Gastrocnemius medialis (tissue), 4 donors: ENCODE results near the gene SGIP1.

ENCODE experiments used
- POLR2A ChIP-seq, 2 donors: fragments of 450-650 bp; IDR thresholded peaks; one replicate each; pipeline ENCODE4 v1.6.1; 2017; ENCODE audit warnings: antibody characterized with exemption in 2 of 2, mild to moderate bottlenecking in 2 of 2, moderate library complexity in 2 of 2
- TF ChIP-seq, protein P1 (sequence below), 5 experiments: fragments of 450-650 bp in 3 of 5; fragments of 200-600 bp in 2 of 5; sonication (generic) in 2 of 5; IDR thresholded peaks in 4 of 5; conservative IDR thresholded peaks in 1 of 5; 1 replicate in 4 of 5; 2 replicates in 1 of 5; pipeline ENCODE4 v1.5.1; 2016 to 2019; ENCODE audit warnings: antibody characterized with exemption in 5 of 5, mild to moderate bottlenecking in 3 of 5, moderate library complexity in 3 of 5

DNA sequence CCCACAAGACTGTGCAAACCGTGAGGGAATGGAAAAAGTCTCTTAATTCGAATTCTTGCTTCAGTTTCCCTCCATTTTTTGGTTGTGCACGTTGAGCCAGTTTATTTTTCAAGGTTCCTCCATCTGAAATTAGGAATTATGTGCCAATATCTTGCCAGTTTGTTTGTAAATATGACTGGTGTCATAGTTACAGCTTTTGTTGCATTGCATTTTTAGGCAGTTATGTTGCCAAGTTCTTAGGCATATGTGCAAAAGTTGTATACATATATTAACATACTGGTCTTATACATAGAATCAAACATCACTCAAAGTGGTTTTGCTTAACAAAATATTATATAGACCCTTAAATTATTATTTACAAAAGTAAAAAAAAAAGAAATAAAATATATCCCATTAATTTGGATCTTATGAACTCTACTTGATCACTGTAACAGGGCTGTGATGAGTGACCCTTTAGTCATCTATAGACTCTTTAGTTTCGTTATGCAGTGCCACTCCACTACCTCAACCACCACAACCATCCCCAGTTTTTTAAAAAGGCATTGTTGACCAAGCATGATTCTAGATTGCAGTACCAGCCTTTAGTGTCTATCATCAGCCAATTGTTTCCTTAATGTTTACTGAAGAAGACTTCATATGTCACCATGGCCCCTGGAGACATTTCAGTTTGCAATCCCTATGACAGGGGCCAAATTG, 197.4 kb downstream of the SGIP1 start:
- TF ChIP-seq, protein P1, sequence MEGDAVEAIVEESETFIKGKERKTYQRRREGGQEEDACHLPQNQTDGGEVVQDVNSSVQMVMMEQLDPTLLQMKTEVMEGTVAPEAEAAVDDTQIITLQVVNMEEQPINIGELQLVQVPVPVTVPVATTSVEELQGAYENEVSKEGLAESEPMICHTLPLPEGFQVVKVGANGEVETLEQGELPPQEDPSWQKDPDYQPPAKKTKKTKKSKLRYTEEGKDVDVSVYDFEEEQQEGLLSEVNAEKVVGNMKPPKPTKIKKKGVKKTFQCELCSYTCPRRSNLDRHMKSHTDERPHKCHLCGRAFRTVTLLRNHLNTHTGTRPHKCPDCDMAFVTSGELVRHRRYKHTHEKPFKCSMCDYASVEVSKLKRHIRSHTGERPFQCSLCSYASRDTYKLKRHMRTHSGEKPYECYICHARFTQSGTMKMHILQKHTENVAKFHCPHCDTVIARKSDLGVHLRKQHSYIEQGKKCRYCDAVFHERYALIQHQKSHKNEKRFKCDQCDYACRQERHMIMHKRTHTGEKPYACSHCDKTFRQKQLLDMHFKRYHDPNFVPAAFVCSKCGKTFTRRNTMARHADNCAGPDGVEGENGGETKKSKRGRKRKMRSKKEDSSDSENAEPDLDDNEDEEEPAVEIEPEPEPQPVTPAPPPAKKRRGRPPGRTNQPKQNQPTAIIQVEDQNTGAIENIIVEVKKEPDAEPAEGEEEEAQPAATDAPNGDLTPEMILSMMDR (IDR thresholded peaks at IDR 0.05 in 4 of 5, conservative IDR thresholded peaks at IDR 0.05 in 1 of 5), result no peak
- no peak for TF ChIP-seq POLR2A (IDR thresholded peaks at IDR 0.05)
